ENCODE measurements around the gene FAXC. TPM values are rescaled to one million over a fixed set of nuclear protein-coding genes. Genes with fewer than 3 reads are reported as not detected.

Gene FAXC
- polyA plus RNA-seq, 1 of the 3 experiments (the other 2 are of a cell fraction) = 9.0 TPM

DNA sequence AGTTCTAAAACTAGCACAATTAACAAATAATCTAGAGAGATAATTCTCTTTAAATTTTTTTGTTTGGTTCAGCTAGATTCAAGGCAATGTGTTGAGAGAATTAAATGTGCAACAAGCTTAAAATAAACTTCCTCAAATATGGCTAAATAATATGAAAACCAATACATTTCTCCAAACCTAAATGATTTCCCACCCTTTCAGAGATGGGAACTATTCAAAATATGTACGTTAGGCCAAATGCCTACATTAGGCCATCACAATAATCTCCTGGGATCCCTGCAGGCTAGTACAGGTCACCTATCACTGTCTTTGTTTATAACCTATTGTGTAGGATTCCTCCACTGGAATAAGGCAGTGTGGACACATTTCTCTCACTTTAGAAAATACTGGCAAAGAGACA, 1.7 kb downstream of the FAXC start:
- Histone ChIP-seq H3K79me2 (ENCODE audit: insufficient read depth) (no peaks in the 10 kb centered on the region), H3K4me3 (ENCODE audit: low read depth in 2 of 2, low read length in 1 of 2) (peak overlapping the region; percentile 79 to 89; a peak in 3 of 4 replicates), H2AFZ (ENCODE audit: low read depth) (no peak overlapping the region), H3K36me3 (replicated peaks in 1 of 2; ENCODE audit: control insufficient read depth in 1 of 2, insufficient read depth in 2 of 2, low read length in 1 of 2) (no peaks in the 10 kb centered on the region), H3K9me3 (no peaks in the 10 kb centered on the region), H3K27me3 (ENCODE audit: insufficient read depth) (no peaks in the 10 kb centered on the region), H4K20me1 (ENCODE audit: insufficient read depth) (no peaks in the 10 kb centered on the region), H3K4me2 (peak overlapping the region; percentile 81), H3K27ac (ENCODE audit: low read depth in 2 of 2, low read length in 1 of 2) (peak overlapping the region in 1 of 2 experiments; percentile 88; a peak in 2 of 4 replicates), H3K9ac (no peak overlapping the region), H3F3A (replicated peaks; ENCODE audit: insufficient read depth) (peaks cover 9% of the 10 kb centered on the region), H3K4me1 (ENCODE audit: control insufficient read depth in 1 of 2, insufficient read depth in 2 of 2, low read depth in 1 of 2, low read length in 1 of 2) (peaks cover 4 to 7% of the 10 kb centered on the region in 2 experiments; a peak in 3 of 4 replicates), H3K9me2 (no peaks in the 10 kb centered on the region)
- TF ChIP-seq SMC3 (IDR thresholded peaks at IDR 0.05; ENCODE audit: low read depth, low read length) = no peak
- no peak for TF ChIP-seq NFIC (IDR thresholded peaks at IDR 0.05; ENCODE audit: borderline replicate concordance)
- TF ChIP-seq FOSL2 (IDR thresholded peaks at IDR 0.05; ENCODE audit: borderline replicate concordance, low read depth) = no peak
- TF ChIP-seq, protein P1, sequence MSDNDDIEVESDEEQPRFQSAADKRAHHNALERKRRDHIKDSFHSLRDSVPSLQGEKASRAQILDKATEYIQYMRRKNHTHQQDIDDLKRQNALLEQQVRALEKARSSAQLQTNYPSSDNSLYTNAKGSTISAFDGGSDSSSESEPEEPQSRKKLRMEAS (IDR thresholded peaks at IDR 0.05; ENCODE audit: low read depth) = no peak
- no peak for TF ChIP-seq RAD21 (IDR thresholded peaks at IDR 0.05; ENCODE audit: low read length)
- TF ChIP-seq EP300 (IDR thresholded peaks at IDR 0.05; ENCODE audit: borderline replicate concordance in 1 of 2, low read depth in 1 of 2, low read length in 1 of 2) = no peak
- TF ChIP-seq NRF1 (IDR thresholded peaks at IDR 0.05; ENCODE audit: low read depth, low read length) = no peak
- TF ChIP-seq, protein P2, sequence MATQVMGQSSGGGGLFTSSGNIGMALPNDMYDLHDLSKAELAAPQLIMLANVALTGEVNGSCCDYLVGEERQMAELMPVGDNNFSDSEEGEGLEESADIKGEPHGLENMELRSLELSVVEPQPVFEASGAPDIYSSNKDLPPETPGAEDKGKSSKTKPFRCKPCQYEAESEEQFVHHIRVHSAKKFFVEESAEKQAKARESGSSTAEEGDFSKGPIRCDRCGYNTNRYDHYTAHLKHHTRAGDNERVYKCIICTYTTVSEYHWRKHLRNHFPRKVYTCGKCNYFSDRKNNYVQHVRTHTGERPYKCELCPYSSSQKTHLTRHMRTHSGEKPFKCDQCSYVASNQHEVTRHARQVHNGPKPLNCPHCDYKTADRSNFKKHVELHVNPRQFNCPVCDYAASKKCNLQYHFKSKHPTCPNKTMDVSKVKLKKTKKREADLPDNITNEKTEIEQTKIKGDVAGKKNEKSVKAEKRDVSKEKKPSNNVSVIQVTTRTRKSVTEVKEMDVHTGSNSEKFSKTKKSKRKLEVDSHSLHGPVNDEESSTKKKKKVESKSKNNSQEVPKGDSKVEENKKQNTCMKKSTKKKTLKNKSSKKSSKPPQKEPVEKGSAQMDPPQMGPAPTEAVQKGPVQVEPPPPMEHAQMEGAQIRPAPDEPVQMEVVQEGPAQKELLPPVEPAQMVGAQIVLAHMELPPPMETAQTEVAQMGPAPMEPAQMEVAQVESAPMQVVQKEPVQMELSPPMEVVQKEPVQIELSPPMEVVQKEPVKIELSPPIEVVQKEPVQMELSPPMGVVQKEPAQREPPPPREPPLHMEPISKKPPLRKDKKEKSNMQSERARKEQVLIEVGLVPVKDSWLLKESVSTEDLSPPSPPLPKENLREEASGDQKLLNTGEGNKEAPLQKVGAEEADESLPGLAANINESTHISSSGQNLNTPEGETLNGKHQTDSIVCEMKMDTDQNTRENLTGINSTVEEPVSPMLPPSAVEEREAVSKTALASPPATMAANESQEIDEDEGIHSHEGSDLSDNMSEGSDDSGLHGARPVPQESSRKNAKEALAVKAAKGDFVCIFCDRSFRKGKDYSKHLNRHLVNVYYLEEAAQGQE (IDR thresholded peaks at IDR 0.05; ENCODE audit: low read depth, low read length) = no peak
- no peak for TF ChIP-seq TAF1 (IDR thresholded peaks at IDR 0.05; ENCODE audit: borderline replicate concordance, low read depth, low read length)
- TF ChIP-seq MXI1 (IDR thresholded peaks at IDR 0.05; ENCODE audit: low read depth, low read length) = no peak
- TF ChIP-seq ELF1 (IDR thresholded peaks at IDR 0.05) = no peak
- TF ChIP-seq, protein P3, sequence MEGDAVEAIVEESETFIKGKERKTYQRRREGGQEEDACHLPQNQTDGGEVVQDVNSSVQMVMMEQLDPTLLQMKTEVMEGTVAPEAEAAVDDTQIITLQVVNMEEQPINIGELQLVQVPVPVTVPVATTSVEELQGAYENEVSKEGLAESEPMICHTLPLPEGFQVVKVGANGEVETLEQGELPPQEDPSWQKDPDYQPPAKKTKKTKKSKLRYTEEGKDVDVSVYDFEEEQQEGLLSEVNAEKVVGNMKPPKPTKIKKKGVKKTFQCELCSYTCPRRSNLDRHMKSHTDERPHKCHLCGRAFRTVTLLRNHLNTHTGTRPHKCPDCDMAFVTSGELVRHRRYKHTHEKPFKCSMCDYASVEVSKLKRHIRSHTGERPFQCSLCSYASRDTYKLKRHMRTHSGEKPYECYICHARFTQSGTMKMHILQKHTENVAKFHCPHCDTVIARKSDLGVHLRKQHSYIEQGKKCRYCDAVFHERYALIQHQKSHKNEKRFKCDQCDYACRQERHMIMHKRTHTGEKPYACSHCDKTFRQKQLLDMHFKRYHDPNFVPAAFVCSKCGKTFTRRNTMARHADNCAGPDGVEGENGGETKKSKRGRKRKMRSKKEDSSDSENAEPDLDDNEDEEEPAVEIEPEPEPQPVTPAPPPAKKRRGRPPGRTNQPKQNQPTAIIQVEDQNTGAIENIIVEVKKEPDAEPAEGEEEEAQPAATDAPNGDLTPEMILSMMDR (IDR thresholded peaks at IDR 0.05) = no peak
- TF ChIP-seq CHD2 (IDR thresholded peaks at IDR 0.05; ENCODE audit: low read length, partially characterized antibody) = no peak
- TF ChIP-seq POLR2AphosphoS5 (IDR thresholded peaks at IDR 0.05; ENCODE audit: low read depth, low read length) = no peak
- no peak for TF ChIP-seq YY1 (IDR thresholded peaks at IDR 0.05; ENCODE audit: low read depth)
- TF ChIP-seq, protein P4, sequence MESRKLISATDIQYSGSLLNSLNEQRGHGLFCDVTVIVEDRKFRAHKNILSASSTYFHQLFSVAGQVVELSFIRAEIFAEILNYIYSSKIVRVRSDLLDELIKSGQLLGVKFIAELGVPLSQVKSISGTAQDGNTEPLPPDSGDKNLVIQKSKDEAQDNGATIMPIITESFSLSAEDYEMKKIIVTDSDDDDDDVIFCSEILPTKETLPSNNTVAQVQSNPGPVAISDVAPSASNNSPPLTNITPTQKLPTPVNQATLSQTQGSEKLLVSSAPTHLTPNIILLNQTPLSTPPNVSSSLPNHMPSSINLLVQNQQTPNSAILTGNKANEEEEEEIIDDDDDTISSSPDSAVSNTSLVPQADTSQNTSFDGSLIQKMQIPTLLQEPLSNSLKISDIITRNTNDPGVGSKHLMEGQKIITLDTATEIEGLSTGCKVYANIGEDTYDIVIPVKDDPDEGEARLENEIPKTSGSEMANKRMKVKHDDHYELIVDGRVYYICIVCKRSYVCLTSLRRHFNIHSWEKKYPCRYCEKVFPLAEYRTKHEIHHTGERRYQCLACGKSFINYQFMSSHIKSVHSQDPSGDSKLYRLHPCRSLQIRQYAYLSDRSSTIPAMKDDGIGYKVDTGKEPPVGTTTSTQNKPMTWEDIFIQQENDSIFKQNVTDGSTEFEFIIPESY (IDR thresholded peaks at IDR 0.05; ENCODE audit: borderline replicate concordance, low read depth) = no peak
- no peak for TF ChIP-seq FOXJ3 (CRISPR knock-in tag; IDR thresholded peaks at IDR 0.05)
- TF ChIP-seq RCOR1 (IDR thresholded peaks at IDR 0.05; ENCODE audit: low read length) = no peak
- WGBS (ENCODE audit: low lambda C conversion rate) = 29% methylated on average over 1 of the region's 1 CpG
- DNase-seq = peak; percentile 32
- ChIA-PET CTCF (interaction anchor here (0.9 to 3.2 kb wide), 7 partner anchors 11 to 107 kb away, joined by 3 to 28 read pairs (median 4); partner anchors contain the start of genes COQ3 and PNISR), POLR2A (interaction anchor here (1.3 to 2.4 kb wide), 2 partner anchors 46 kb away, joined by 4 to 15 read pairs; partner anchors contain the start of gene COQ3)

Data from SK-N-SH (cell line).